ENCODE results near the gene UBIAD1.

Gene UBIAD1

GRCh38 chr1:11314959-11315358 lies 42.0 kb downstream of the UBIAD1 start:
- no peak for DNase-seq

- DNase-seq: no peak
Measured at GRCh38 chr1:11316701-11317100, 43.7 kb downstream of the UBIAD1 start.

GRCh38 chr1:11318982-11319381 lies 46.0 kb downstream of the UBIAD1 start:
- no peak for DNase-seq

- no peak for DNase-seq
Measured at GRCh38 chr1:11320153-11320936, 47.3 kb downstream of the UBIAD1 start.

GRCh38 chr1:11321656-11322491 lies 48.9 kb downstream of the UBIAD1 start:
- DNase-seq: no peak

- no peak for DNase-seq
Measured at GRCh38 chr1:11324567-11325165, 51.7 kb downstream of the UBIAD1 start.

- DNase-seq: no peak
Measured at GRCh38 chr1:11326070-11326469, 53.1 kb downstream of the UBIAD1 start.

GRCh38 chr1:11328444-11328843 lies 55.4 kb downstream of the UBIAD1 start:
- no peak for DNase-seq

GRCh38 chr1:11330411-11330810 lies 57.4 kb downstream of the UBIAD1 start:
- DNase-seq: no peak

- no peak for DNase-seq
Measured at GRCh38 chr1:11331036-11331944, 58.3 kb downstream of the UBIAD1 start.

GRCh38 chr1:11331945-11332546 lies 59.0 kb downstream of the UBIAD1 start:
- no peak for DNase-seq

GRCh38 chr1:11333631-11334030 lies 60.6 kb downstream of the UBIAD1 start:
- DNase-seq: no peak

- DNase-seq: no peak
Measured at GRCh38 chr1:11334261-11334804, 61.3 kb downstream of the UBIAD1 start.

- DNase-seq: no peak
Measured at GRCh38 chr1:11334821-11335220, 61.8 kb downstream of the UBIAD1 start.

- DNase-seq: no peak
Measured at GRCh38 chr1:11335417-11336056, 62.5 kb downstream of the UBIAD1 start.

GRCh38 chr1:11337580-11338073 lies 64.6 kb downstream of the UBIAD1 start:
- no peak for DNase-seq
